GM18873 (cell line): ENCODE measurements around the gene ATP9B.
"Not testable (repeated sequence)": the region's sequence is repeated elsewhere in the genome, so short reads cannot be mapped to it uniquely, and the experiment has no call there.

Experiments
- ATAC-seq: cut with Tn5 transposase; IDR thresholded peaks from one replicate; pipeline ENCODE4 v1.9.1; 2021; ENCODE audit warnings: mild to moderate bottlenecking, moderate library complexity, moderate number of reproducible peaks; ENCODE audit not compliant: unreplicated experiment, low FRiP score

ATP9B gene

DNA sequence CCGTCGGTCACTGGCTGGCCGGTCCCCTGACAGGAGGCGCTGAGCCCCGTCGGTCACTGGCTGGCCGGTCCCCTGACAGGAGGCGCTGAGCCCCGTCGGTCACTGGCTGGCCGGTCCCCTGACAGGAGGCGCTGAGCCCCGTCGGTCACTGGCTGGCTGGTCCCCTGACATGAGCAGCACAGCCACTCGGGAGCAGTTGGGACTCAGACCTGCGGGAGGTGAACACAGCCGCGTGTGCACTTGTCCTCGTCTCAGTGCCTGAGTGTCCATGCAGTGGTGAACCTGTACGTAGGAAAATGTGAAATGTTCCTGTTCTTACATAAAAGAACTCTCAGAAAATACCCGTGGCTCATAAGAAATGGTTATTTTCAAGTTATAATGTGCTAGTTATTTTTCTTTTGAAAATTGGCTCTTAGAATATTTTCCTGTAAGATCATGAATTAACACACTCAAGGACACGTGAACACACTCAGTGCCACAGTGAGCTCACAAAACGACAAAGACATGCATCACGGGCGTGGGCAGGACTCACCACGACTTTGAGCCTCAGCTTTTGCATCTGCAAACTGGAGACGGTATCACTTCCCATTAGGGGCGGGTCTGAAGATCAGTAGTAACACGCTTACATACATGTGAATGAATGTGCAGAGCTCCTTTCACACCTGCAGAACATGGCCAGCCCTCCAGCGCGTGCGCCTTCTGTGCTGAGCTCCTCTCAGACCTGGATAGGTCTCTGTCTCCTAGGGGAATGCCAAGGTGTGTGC, 305.4 kb downstream of the ATP9B start:
- peak; percentile 73 for ATAC-seq

DNA sequence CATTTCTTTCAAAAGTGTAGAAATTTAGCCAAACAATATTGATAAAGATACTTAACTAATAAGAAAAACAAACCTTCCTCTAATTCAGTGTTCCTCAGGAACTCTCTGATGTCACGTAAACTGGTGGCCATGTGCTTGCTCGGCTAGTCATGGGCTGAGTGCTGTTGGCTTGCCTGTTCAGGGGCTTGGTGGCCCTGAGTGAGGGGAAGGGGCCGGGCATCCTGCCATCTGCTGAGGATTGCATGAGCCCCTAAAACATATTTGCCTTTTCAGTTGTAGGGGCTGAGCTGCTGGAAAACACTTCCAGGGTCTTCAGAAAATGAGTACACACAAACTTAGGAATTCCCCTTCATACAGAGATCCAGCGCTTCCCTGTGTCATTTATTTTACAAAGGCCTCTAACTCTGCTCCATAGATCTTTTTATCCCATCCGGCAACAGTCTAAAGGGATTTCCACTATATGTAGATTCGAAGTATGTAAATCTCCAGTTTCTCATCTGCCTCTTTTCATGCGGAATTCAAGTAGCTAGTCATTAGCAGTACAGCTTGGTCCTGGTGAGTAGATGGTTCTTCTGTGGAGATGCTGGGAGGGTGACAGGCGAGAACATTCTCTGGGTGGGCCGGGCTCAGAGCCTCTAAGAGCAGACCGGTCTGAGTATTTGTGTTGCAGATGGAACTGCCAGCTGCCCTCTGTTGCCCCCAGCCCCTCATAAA, 306.4 kb downstream of the ATP9B start:
- ATAC-seq: no peak

DNA sequence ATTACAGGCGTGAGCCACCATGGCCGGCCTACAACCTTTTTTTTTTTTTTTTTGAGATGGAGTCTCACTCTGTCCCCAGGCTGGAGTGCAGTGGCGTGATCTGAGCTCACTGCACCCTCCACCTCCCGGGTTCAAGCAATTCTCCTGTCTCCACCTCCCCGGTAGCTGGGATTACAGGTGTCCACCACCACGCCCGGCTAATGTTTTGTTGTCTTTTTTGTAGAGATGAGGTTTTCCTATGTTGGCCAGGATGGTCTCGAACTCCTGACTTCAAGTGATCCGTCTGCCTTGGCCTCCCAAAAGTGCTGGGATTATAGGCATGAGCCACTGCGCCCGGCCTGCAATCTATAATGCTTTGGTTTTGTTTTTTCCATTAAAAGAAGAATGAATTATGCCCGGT, 307.5 kb downstream of the ATP9B start:
- ATAC-seq: not testable (repeated sequence)

DNA sequence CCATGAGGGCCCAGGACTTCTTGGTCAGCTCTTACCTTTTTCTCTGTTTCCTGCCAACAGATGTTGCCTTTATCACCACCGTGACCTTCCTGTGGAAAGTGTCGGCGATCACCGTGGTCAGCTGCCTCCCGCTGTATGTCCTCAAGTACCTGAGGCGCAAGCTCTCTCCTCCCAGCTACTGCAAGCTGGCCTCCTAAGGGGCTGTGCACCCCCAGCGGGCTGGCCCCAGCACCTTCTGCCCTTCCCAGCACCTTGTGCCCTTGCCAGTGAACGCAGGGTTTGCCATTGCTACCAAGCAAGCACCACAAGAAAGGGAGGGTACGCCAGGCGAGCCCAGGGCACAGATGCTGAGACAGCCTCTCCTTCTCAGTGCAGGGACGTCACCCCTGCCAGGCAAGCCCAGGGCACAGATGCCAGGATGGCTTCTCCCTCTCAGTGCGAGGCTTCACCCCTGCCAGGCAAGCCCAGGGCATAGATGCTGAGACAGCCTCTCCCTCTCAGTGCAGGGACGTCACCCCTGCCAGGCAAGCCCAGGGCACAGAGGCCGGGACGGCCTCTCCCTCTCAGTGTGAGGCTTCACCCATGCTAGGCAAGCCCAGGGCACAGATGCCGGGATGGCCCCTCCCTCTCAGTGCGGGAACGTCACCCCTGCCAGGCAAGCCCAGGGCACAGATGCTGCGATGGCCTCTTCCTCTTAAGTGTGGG, 308.1 kb downstream of the ATP9B start:
- ATAC-seq: no peak

DNA sequence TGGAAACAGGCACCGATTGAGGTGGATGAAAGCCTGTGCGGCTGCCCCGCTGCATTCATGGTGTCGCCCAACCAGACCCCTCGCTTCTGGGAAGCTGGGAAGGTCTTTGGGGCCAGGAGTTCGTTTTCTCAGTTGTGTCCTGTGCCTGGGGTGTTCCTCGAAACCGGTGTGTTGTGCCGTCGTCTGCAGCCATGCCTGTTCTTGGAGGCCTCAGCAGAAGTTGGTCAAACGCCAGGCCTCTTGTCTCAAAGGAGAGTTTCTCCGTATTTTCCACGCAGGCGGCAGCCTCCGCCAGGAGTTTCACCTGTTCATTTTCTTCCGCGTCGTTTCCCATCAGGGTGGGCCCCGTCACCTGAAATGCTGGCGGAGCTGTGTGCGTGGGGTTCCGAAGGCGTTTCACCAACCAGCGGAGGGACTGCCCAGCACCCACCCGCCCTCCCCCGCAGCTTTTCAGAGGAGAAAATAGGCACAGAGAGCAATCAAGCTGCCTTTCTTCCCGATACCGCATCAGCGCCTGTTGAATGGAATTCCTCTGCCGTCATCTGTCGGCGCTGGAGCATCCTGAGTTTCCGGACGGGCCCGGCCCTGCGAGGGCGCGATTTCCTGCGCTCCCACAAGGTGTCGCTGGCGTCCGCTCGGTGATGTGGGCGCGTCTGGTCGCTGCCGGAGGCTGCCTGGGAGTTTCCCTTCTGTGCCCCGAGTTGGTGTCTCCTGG, 309.5 kb downstream of the ATP9B start:
- ATAC-seq: peak; percentile 57

DNA sequence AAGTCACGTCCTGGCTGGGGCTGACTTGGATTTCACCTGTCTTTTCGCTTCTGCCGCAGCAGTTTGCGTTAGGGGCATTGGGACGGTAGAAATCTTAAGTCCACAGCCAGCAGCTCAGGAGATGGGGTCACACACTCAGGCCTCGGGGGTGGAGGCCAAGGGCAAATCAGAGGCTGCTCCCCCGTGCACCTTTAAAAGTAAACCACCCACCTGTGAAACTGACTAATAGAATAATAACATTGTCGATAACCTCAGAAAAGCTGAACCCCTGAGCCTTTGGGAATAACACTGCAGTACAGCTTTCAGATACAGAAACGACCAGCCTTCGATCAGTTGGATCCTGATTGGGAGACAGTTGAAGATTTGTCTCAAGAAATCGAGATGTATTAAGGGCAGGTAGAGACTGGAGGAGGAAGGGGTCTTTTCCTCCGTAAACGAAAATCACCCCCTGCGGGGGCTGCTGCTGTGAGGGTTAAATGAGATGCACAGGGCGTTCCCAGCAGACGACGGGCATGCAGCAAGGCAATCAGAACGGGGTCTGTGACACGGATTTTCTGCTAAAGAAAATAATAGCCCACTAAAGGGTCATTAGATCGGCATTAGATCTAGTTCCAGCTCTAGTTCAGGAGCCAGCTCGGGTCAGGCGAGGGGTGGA, 310.2 kb downstream of the ATP9B start:
- ATAC-seq: no peak

DNA sequence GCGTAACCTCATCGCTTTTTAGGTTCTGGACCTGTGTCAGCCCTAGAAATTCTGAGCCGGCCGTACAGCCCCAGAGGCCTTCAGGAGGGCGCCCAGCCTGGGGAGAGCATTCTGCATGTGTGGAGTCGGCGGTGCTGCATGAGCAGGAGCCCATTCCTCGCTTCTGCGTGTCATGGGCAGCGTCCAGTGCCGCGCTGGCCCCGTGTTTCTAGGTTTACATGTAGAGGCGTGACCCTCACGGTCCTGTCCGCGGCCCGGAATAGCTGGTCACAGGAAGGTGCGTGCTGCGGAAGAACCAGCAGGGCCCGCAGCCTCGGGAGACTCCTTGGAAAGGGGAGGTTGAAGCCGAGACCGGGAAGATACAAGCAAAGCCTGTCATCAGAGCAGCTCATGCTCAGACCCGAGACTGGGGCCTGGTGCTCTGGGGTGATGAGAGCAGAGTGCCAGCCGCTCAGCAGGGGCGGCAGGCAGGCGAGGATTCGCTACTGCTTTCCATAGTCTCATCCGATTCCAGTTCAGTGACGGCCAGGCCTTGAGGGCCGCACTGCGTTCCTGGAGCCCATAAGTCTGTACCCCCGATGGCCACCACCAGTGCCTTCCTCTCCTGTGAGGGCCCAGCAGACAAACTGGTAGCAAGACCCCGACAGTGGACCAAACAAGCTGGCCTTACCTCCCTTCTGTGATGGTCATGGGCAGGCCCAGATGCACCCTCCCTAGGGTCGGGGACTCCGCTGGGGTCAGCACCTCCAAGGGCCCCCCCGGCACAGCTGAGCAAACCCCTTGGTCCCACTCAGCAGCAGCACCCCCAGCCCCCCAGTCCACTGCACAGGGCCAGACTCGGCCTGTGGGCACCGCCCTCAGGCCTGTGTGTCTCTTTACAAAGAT, 311.0 kb downstream of the ATP9B start:
- ATAC-seq: no peak

DNA sequence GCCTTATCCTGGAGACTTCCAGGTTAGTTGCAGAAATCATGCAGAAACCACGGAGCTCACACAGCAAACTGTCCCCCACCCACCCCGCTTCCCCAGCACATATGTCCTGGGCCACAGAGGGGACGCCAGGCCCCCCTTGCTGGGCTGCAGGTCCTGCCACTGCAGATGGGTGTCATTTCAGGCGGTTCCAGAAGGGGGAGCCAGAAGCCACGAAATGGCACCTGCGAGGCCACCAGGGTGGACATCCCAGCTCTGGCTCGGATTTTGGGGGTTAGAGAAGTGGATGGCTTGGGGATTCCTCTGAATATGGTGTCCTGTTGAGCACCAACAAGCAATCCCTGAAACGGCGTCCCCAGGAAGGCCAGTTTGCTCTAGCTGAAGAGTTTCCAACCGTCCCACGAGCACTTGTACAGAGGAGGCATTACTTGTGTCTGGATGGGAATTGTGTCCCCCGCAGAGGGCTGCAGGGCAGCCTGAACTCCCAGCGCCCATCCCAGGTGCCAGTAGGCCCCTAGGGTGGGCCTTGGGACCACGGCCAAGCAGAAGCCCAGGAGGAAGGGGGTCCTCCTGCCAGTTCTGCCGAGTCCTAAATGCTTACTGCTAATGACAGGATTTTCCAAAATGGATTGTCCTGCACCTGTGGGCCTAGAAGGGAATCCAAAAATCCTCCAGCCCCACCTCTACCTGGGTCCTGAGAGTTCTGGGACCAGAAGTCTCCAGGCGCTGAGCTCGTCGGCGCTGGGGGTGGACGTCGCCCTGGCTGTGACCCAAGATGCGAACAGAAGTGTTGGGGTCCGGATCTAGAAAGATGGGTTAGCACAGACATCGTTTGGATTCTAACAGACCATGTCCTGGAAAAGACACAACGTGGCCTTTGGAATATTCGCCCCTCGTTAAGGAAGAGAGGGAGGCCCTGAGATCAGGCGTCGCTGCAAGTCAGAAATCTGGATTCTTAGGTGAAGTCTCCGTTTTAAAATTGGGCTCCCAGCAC, 311.9 kb downstream of the ATP9B start:
- no peak for ATAC-seq

DNA sequence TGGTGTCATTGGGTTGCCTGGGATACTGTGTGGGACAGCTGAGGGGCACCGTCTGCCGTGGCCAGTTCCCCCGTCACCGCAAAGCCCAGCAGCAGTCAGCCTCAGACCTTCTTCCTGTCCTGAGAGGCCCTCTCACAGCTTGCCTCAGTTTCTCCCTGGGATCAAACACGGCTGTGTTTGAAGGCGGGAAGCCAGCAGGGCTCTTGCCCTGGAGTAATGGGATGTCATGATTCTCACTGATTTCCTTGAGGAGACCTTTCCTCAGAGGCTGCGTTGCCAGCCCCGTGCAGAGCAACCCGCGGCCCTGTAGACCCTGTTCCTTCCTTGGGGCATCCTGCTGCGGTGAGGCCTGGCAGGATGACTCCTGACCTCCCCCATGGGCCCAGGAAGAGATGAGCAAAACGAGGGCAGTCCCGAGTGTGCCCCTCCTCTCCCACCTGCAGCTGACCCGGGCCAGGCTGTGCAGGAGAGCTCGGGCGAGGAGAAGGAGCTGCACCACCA, 312.7 kb downstream of the ATP9B start:
- no peak for ATAC-seq

DNA sequence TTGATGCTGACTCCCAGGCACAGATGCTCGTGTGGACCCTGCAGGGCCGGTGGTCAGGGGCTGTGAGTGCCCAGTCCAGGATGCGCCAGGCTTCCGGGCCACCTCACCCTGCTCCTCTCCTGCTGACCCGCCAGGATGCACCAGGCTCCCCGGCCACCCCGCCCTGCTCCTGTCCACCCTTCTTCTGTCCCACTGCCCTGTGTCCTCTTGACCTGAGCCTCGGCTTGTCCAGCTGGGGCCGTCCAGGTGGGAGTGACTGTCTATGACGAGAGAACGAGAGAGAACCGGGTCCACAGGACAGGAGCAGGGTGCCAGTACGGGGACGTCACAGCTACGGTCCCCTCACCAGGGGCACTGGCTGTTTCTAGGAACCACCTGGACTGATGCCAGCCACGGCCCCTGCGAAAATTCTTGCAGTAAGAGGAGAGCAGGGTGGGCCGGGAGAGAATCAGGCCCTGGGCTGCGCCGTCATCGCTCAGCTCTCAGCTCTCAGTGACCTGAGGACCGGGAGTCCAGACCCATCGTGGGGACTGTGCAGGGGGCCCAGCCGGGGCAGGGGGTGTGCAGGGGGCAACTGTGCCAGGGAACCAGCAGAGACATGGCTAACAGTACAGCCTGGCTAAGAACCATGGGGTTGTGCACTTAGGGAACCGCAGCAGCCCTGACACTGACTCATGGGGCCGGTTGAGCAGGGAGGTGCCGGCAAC, 313.6 kb downstream of the ATP9B start:
- no peak for ATAC-seq

DNA sequence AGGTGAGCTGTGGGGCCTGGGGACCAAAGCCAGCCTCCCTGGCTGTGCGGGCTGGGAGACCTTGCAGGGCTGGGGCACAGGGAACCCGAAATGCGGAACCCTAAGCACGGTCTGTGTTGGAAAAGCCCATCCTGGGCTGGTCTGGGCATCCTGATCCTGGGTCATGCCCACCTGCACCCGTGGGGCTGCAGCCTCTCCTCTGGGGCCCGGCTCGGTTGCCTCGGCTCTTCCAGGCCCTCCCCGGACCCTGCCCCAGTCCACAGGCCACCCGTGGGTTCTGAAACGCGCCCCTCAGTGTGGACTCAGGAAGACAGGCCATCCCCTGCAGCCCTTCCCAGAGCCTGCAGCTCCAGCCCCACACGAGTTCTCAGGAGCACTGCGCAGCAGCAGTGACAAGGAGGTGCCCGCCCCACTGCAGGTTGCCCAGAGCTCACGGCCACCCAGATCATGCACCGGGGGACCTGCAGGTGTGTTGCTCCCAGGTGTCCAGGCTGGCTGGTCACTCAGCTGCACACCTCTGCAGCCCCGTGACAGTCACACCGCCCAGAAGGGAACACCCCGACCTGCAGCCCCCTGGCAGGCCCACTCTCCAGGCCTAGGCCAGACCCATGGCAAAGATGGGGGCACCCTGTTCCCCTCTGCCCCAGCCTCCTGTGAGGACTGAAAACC, 314.3 kb downstream of the ATP9B start:
- ATAC-seq: no peak

DNA sequence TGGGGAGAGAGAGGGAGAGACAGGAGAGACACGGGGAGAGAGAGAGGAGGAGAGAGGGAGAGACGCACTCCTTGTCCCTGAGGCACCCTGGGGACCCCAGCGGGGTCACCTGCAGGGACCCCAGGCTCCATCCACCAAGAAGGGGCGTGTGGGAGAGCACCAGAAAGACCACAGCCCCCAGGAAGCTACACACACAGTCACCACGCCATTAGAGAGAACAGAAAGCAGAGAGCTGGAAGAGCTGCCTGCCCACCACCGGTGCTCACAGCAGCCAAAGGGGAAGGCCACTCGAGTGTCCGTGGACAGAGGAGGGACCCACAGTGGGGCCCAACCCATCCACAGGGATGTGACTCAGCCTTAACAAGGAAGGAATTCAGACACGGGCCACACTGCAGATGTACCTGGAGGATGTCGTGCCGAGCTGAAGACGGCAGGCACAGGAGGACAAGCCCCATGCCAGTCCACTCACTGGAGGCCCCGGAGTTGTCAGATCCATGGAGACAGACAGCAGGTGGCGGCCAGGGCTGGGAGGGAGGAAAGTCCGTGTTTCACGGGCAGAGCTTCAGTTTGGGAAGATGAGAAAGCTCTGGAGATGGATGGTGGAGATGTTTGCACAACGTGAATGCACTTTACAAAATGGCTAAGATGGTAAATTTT, 315.1 kb downstream of the ATP9B start:
- no peak for ATAC-seq

DNA sequence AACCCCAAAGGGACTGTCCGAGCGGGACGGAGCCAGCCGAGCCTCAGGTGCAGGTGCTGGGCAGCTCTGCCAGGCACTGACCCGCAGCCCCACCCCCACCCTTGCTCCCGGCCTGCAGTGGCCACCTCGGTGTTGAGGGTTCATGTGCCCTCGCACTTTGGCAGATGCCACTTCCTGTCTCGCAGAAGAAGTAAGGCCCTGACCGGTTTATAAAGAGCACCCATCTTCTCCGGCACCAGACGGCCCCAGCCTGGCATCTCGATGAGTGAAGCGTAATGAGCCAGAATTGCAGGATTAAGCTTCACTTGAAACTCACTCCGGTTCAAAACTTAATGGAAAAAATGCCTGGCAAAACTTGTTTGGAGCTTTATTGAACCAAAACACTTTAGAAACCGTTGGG, 315.6 kb downstream of the ATP9B start:
- no peak for ATAC-seq

DNA sequence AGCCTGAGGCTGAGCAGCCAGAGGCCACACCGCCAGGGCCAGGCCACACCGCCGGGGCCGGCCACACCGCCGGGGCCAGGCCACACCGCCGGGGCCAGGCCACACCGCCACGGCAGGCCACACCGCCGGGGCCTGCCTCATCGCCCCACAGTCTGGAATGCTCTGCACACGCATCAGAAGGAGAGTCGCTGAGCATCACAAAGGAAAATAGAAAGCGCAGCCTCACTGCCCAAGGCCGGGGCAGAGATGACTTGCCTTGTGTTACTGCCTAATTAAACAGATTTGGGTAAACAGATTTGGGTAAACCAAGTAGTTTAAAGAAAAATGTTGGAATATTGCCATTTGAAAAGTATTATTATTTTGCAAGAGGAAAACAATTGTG, 316.1 kb downstream of the ATP9B start:
- no peak for ATAC-seq

DNA sequence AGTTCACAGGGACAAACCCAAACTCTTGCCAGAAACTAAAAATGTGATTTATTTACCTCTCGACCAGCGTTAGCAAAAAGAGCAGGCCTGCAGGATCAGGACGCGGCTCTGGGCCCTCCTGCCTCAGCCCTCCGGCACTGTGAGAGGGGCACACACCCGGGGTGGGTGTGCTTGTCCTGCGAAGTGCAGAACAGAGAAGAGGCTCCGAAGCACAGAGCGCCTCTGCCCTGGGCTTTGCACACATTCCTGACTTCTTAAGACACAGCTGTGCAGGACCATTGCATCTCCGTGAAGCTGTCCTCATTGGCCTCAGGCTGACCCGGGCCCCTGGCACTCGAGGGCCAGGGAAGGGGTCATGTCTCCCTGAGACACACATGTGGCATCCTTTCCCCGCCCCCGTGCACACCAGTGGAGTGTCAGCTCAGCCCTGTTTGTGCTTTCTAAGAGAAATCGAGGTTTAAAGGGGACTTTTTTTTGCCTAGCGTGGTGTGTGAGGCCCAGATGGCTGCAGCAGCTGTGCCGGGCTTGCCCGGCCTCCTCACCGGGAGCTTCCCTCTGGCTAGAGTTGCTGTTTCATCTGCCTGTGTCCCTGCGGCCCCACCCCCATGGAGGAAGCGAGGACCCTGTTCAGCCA, 316.6 kb downstream of the ATP9B start:
- no peak for ATAC-seq

DNA sequence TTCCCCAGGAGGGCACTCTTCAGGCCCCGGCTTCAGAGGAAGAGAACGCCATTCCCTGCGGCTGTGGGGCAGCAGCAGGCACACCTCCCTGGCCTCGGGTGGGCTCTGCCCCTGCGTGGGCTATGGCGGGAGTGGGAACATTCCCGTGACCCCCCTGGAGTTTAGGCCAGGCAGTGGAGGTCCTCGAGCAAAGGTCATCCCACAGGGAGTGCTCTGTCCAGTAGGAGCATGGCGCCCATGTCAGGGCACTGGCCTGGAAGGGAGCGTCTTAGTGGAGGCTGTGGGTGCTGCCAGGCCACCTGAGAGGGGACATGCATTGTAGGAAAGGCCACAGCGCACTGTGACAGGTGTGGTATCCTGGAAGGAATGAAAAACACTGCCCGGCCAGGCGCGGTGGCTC, 317.4 kb downstream of the ATP9B start:
- no peak for ATAC-seq
